Spleen (tissue), 11 donors: Measurements from ENCODE around the gene PCDH15. TPM values are rescaled to one million over a fixed set of nuclear protein-coding genes. Genes with fewer than 3 reads are reported as not detected.
"Not testable (repeated sequence)": the region's sequence is repeated elsewhere in the genome, so short reads cannot be mapped to it uniquely, and the experiment has no call there.

Experiments used
- DNase-seq: peaks from one replicate; pipeline ENCODE4 v3.0.0-alpha.2; 2020
- H3K27ac ChIP-seq, 8 donors: fragments of 200-600 bp; sonication (generic) in 7 of 8; 1 replicate in 4 of 8; 2 replicates in 4 of 8; pipeline versions ENCODE4 v1.5.0 to v1.8.0; 2016 to 2021; ENCODE audit warnings: inconsistent platforms in 4 of 8, mild to moderate bottlenecking in 4 of 8, moderate library complexity in 1 of 8
- H3K27me3 ChIP-seq, 7 donors: fragments of 200-600 bp; sonication (generic) in 6 of 7; replicated peaks in 1 of 7; 1 replicate in 4 of 7; 2 replicates in 3 of 7; pipeline versions ENCODE4 v1.5.0 to v1.8.0; 2016 to 2021; ENCODE audit warnings: inconsistent platforms in 3 of 7, mild to moderate bottlenecking in 1 of 7
- H3K36me3 ChIP-seq, 6 donors: fragments of 200-600 bp; sonication (generic) in 5 of 6; 1 replicate in 4 of 6; 2 replicates in 2 of 6; pipeline versions ENCODE4 v1.5.0 to v1.8.0; 2016 to 2021; ENCODE audit warnings: inconsistent platforms in 2 of 6
- H3K4me1 ChIP-seq, 6 donors: fragments of 200-600 bp; sonication (generic) in 5 of 6; 1 replicate in 3 of 6; 2 replicates in 3 of 6; pipeline versions ENCODE4 v1.5.0 to v1.8.0; 2016 to 2021; ENCODE audit warnings: inconsistent platforms in 3 of 6
- H3K4me3 ChIP-seq, 8 donors: fragments of 200-600 bp; sonication (generic) in 7 of 8; 1 replicate in 4 of 8; 2 replicates in 4 of 8; pipeline versions ENCODE4 v1.5.0 to v1.8.0; 2016 to 2021; ENCODE audit warnings: inconsistent platforms in 4 of 8, mild to moderate bottlenecking in 4 of 8, moderate library complexity in 2 of 8
- H3K9me3 ChIP-seq, 8 donors: fragments of 200-600 bp; sonication (generic) in 7 of 8; 1 replicate in 4 of 8; 2 replicates in 4 of 8; pipeline versions ENCODE4 v1.5.0 to v1.8.0; 2016 to 2021; ENCODE audit warnings: inconsistent platforms in 4 of 8
- CTCF ChIP-seq, 11 experiments: fragments of 200-600 bp in 7 of 11; fragments of 450-650 bp in 4 of 11; sonication (generic) in 4 of 11; IDR thresholded peaks in 8 of 11; conservative IDR thresholded peaks in 3 of 11; 1 replicate in 7 of 11; 2 replicates in 4 of 11; pipeline versions ENCODE4 v1.4.0 to v1.8.0; 2016 to 2021; ENCODE audit warnings: antibody characterized with exemption in 11 of 11, inconsistent platforms in 4 of 11, mild to moderate bottlenecking in 1 of 11
- POLR2A ChIP-seq, 3 donors: fragments of 450-650 bp; IDR thresholded peaks; one replicate each; pipeline ENCODE4 v1.5.1; 2017; ENCODE audit warnings: antibody characterized with exemption in 3 of 3, mild to moderate bottlenecking in 1 of 3
- POLR2AphosphoS5 ChIP-seq, 3 donors: sonication (generic); formaldehyde crosslinking; IDR thresholded peaks; one replicate each; pipeline ENCODE4 v1.5.1; 2017; ENCODE audit warnings: antibody characterized with exemption in 3 of 3
- whole genome bisulfite sequencing, 5 donors: extraction: QIAGEN DNeasy Blood & Tissue Kit in 3 of 5; methylation state at CpG; one replicate each; pipeline versions ENCODE4 v1.1.5 to v1.1.7; 2013 to 2018; 5-methylcytosine and 5-hydroxymethylcytosine counted together
- intact Hi-C: fragments of 100-400 bp; cut with DNase I; formaldehyde crosslinking; loops from one replicate; pipeline ENCODE4 v1.15.0; 2023; ENCODE audit warnings: low total_unique reads
- polyA plus RNA-seq, 3 donors: library from polyadenylated mRNA; stranded (reverse); fragments of 200-250 nt; gene quantifications; one replicate each; pipeline ENCODE4 v1.2.1, GENCODE V29; 2013
- total RNA-seq, 7 donors: library from RNA; depleted of rRNA in 3 of 7; stranded (reverse); fragments of >200 nt in 3 of 7; fragmentation: NEBNext Ultra II Directional in 4 of 7; extraction: Animal tissue kit (Norgen Biotek cat#: 25700) in 4 of 7; gene quantifications; one replicate each; pipeline versions ENCODE4 v1.1.0 to v1.2.1, GENCODE V29; 2016 to 2021
- donor health status: healthy with polysubstance abuse.
- donor health status: DM: no; HTN: no; CAD: no; lungs with moderate emphysema.
- donor health status: DM: no; HTN: no; CAD: no.
- donor health status: Bipolar disorder and iron deficiency.
- donor health status: healthy.
- donor health status: DM: no; HTN: no; CAD: no.
- donor health status: DM: yes; HTN: yes; CAD: no.

Gene PCDH15
- total and polyA plus RNA-seq, 10 donors: 0.24 to 2.1 (median 0.83) TPM

GRCh38 chr10:54530299-54530698 lies 270.7 kb downstream of the PCDH15 start:
- no peak for DNase-seq
- 85 to 94% (median 88%) methylated on average over 2 of the region's 2 CpGs for WGBS, 5 donors
- intact Hi-C loops: no loop called here
- Histone ChIP-seq H3K36me3 (no peaks in the 10 kb centered on the region), H3K4me3 (no peak overlapping the region), H3K27ac (no peak overlapping the region), H3K9me3 (no peaks in the 10 kb centered on the region), H3K4me1 (no peaks in the 10 kb centered on the region), H3K27me3 (no peaks in the 10 kb centered on the region)
- TF ChIP-seq CTCF (IDR thresholded peaks at IDR 0.05 in 8 of 11, conservative IDR thresholded peaks at IDR 0.05 in 3 of 11): no peak
- no peak for TF ChIP-seq POLR2AphosphoS5 (IDR thresholded peaks at IDR 0.05)
- TF ChIP-seq POLR2A (IDR thresholded peaks at IDR 0.05): no peak

GRCh38 chr10:54525816-54526215 lies 275.2 kb downstream of the PCDH15 start:
- no peaks in the 10 kb centered on the region for H3K27me3 ChIP-seq
- WGBS, 5 donors: 69 to 81% (median 80%) methylated on average over 1 of the region's 1 CpG
- TF ChIP-seq POLR2A (IDR thresholded peaks at IDR 0.05) (no peak), CTCF (IDR thresholded peaks at IDR 0.05 in 8 of 11, conservative IDR thresholded peaks at IDR 0.05 in 3 of 11) (no peak), POLR2AphosphoS5 (IDR thresholded peaks at IDR 0.05) (no peak)
- no peaks in the 10 kb centered on the region for H3K4me1 ChIP-seq
- no peak for DNase-seq
- no peaks in the 10 kb centered on the region for H3K9me3 ChIP-seq
- intact Hi-C loops: no loop called here
- H3K4me3 ChIP-seq: no peak overlapping the region
- H3K27ac ChIP-seq: no peak overlapping the region
- no peaks in the 10 kb centered on the region for H3K36me3 ChIP-seq

GRCh38 chr10:54515244-54515643 lies 285.8 kb downstream of the PCDH15 start:
- WGBS, 5 donors: 88 to 93% (median 91%) methylated on average over 11 to 12 of the region's 12 CpGs
- intact Hi-C loops, H3K4me3 ChIP-seq, H3K27me3 ChIP-seq, H3K4me1 ChIP-seq, H3K27ac ChIP-seq, H3K36me3 ChIP-seq: not testable (repeated sequence)
- DNase-seq: peak; percentile 27
- peaks cover 0 to 15% (median 4%) of the 10 kb centered on the region in 8 donors for H3K9me3 ChIP-seq

DNA sequence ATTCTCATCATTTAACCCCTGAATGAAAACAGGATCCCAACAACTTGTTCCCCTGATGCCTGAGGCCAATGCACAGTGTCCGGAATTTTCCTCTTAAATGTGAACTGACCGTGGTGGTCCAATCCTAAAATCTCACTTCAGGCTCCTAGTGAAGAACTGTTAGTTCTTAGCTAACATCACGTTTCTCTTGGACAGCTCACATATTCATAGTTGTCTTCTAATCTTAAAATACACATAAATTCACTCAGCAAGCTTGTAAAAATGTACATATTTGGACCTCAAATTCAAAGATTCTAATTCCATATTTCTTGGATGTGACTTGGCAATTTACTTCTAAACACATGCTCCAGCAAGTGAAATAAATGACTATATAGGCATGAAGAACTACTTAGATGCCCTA lies 297.2 kb downstream of the PCDH15 start:
- Histone ChIP-seq H3K27ac (no peak overlapping the region), H3K9me3 (peaks cover 0 to 21% (median 9%) of the 10 kb centered on the region in 8 donors), H3K4me1 (no peaks in the 10 kb centered on the region), H3K27me3 (no peaks in the 10 kb centered on the region), H3K4me3 (no peak overlapping the region), H3K36me3 (no peaks in the 10 kb centered on the region)
- no peak for DNase-seq
- TF ChIP-seq CTCF (IDR thresholded peaks at IDR 0.05 in 8 of 11, conservative IDR thresholded peaks at IDR 0.05 in 3 of 11): no peak
- no peak for TF ChIP-seq POLR2AphosphoS5 (IDR thresholded peaks at IDR 0.05)
- TF ChIP-seq POLR2A (IDR thresholded peaks at IDR 0.05): no peak
- WGBS, 5 donors: 78 to 91% (median 86%) methylated on average over 3 of the region's 3 CpGs
- intact Hi-C loops: no loop called here

DNA sequence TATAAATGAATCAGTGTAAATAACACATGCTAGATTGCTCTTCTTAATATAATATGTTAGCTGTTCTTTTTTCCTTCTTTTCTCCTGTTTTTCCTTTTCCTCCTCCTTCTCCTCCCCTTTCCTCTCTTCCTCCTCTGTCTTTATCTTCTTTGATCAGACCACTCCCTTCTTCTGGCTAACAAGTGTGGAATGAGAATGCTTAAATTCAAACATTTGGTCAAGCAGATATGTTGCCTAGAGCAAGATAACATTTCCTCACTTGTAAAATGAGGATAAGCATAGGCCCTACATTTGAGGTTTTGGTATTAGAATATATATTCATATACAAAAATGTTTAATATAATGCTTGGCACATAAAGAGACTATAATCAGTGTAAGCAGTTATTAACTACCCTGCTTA lies 299.1 kb downstream of the PCDH15 start:
- intact Hi-C loops: no loop called here
- H3K36me3 ChIP-seq: no peaks in the 10 kb centered on the region
- no peak overlapping the region for H3K4me3 ChIP-seq
- peaks cover 0 to 32% (median 18%) of the 10 kb centered on the region in 8 donors for H3K9me3 ChIP-seq
- no peak overlapping the region for H3K27ac ChIP-seq
- H3K27me3 ChIP-seq: no peaks in the 10 kb centered on the region
- TF ChIP-seq POLR2A (IDR thresholded peaks at IDR 0.05): no peak
- TF ChIP-seq POLR2AphosphoS5 (IDR thresholded peaks at IDR 0.05): no peak
- no peak for TF ChIP-seq CTCF (IDR thresholded peaks at IDR 0.05 in 8 of 11, conservative IDR thresholded peaks at IDR 0.05 in 3 of 11)
- no peaks in the 10 kb centered on the region for H3K4me1 ChIP-seq
- no peak for DNase-seq
